K562 (cell line): Measurements from ENCODE around the gene CLIC5. TPM values are rescaled to one million over a fixed set of nuclear protein-coding genes. Genes with fewer than 3 reads are reported as not detected.

ENCODE experiments used
- ATAC-seq: fragments of 200-7000 bp; cut with Tn5 transposase; 3 replicates; pipeline ENCODE4 v1.9.1; 2020; ENCODE audit warnings: moderate library complexity
- BruUV-seq: library from RNA; stranded (reverse); fragments of 400-500 nt; replicated peaks from 2 replicates; lab custom pipeline; 2021; lab: Mats Ljungman, UMichigan
- CTCF ChIA-PET: fragments of 300-600 bp; formaldehyde crosslinking; extraction: SDS; loops from one replicate; lab custom pipeline; 2021; ENCODE audit warnings: low intra/inter-chr PET ratio; lab: Yijun Ruan, JAX
- POLR2A ChIA-PET: fragments of 300-600, 350-650 bp; sonication (Branson Sonifier 250); formaldehyde crosslinking; extraction: SDS; loops from one replicate; lab custom pipeline; 2021; ENCODE audit warnings: antibody characterized with exemption, inconsistent platforms; lab: Yijun Ruan, JAX
- DNase-seq, 4 experiments: peaks; one replicate each; pipeline versions ENCODE4 v3.0.0 to v3.0.0-alpha.2; 2011 to 2018; ENCODE audit warnings: low spot score in 3 of 4, mixed read lengths in 3 of 4; ENCODE audit errors: extremely low read depth in 1 of 4
- FAIRE-seq: peaks from 2 replicates; lab custom pipeline; 2011; peaks lifted over from hg19 to GRCh38; lab: Jason Lieb, UNC
- H2AFZ ChIP-seq: 2 replicates; pipeline ENCODE4 v1.6.0; 2011; ENCODE audit warnings: low read depth, low read length, control low read depth, inconsistent platforms
- H3K27ac ChIP-seq: fragments of 200-600 bp; 3 replicates; pipeline ENCODE4 v1.8.0; 2011; ENCODE audit warnings: low read depth, mild to moderate bottlenecking, control low read depth, inconsistent platforms, low read length, moderate library complexity, mixed read lengths; ENCODE audit errors: extremely low read depth
- H3K27me3 ChIP-seq, 2 experiments: fragments of 300-600 bp in 1 of 2; 2 replicates in 1 of 2; 3 replicates in 1 of 2; pipeline versions ENCODE4 v1.6.0 to v1.8.0; 2011; ENCODE audit warnings: inconsistent platforms in 2 of 2, low read length in 2 of 2, mild to moderate bottlenecking in 1 of 2, mixed read lengths in 1 of 2, moderate library complexity in 1 of 2; ENCODE audit not compliant: control insufficient read depth in 2 of 2, insufficient read depth in 2 of 2
- H3K36me3 ChIP-seq: fragments of 300-600 bp; 3 replicates; pipeline ENCODE4 v1.8.0; 2011; ENCODE audit warnings: mild to moderate bottlenecking, low read length, inconsistent platforms; ENCODE audit not compliant: control insufficient read depth, insufficient read depth
- H3K4me1 ChIP-seq, 2 experiments: fragments of 200-600 bp in 1 of 2; replicated peaks in 1 of 2; 2 replicates in 1 of 2; 3 replicates in 1 of 2; pipeline versions ENCODE4 v1.5.1 to v1.8.0; 2011; ENCODE audit warnings: inconsistent platforms in 2 of 2, low read length in 2 of 2, mild to moderate bottlenecking in 1 of 2, mixed read lengths in 1 of 2, moderate library complexity in 1 of 2; ENCODE audit not compliant: control insufficient read depth in 2 of 2, insufficient read depth in 2 of 2
- H3K4me2 ChIP-seq: 2 replicates; pipeline ENCODE4 v1.6.1; 2011; ENCODE audit warnings: low read length, control low read depth, inconsistent platforms, mixed read lengths; ENCODE audit not compliant: insufficient read depth
- H3K4me3 ChIP-seq: fragments of 200-600 bp; sonication (generic), shearing (Covaris generic); 2 replicates; pipeline ENCODE4 v1.5.1; 2016; ENCODE audit warnings: control low read depth, inconsistent platforms
- H3K79me2 ChIP-seq: fragments of 200-600 bp; 3 replicates; pipeline ENCODE4 v1.8.0; 2011; ENCODE audit warnings: low read length, inconsistent platforms; ENCODE audit not compliant: control insufficient read depth, insufficient read depth
- H3K9ac ChIP-seq, 2 experiments: 2 replicates each; pipeline versions ENCODE4 v1.6.0 to v1.6.1; 2011; ENCODE audit warnings: low read depth in 2 of 2, low read length in 2 of 2, control low read depth in 1 of 2, inconsistent platforms in 1 of 2, mild to moderate bottlenecking in 1 of 2, mixed read lengths in 1 of 2; ENCODE audit not compliant: insufficient read depth in 1 of 2
- H3K9me1 ChIP-seq: one replicate; pipeline ENCODE4 v1.6.0; 2011; ENCODE audit warnings: inconsistent platforms, mild to moderate bottlenecking, low read length, moderate library complexity; ENCODE audit not compliant: control insufficient read depth, insufficient read depth
- H3K9me3 ChIP-seq: replicated peaks from 2 replicates; pipeline ENCODE4 v1.5.1; 2011; ENCODE audit warnings: low read depth, low read length, inconsistent platforms; ENCODE audit not compliant: control insufficient read depth, insufficient read depth
- H4K20me1 ChIP-seq: replicated peaks from 2 replicates; pipeline ENCODE4 v1.6.1; 2011; ENCODE audit warnings: low read length, inconsistent platforms, mixed read lengths; ENCODE audit not compliant: control insufficient read depth, insufficient read depth
- BCL6 ChIP-seq: fragments of 250-450 bp; sonication (Bioruptor Pico); IDR thresholded peaks from 2 replicates; pipeline ENCODE4 v1.4.0; 2020
- NCOR1 ChIP-seq: fragments of 450-650 bp; IDR thresholded peaks from 2 replicates; pipeline ENCODE4 v1.6.1; 2016; ENCODE audit warnings: mild to moderate bottlenecking, moderate library complexity
- NFRKB ChIP-seq: fragments of 450-650 bp; IDR thresholded peaks from 2 replicates; pipeline ENCODE4 v1.6.1; 2016; ENCODE audit warnings: low read depth
- ZNF3 ChIP-seq: fragments of 250-450 bp; sonication (Bioruptor Pico); IDR thresholded peaks from 2 replicates; pipeline ENCODE4 v1.5.0; 2021; ENCODE audit warnings: mild to moderate bottlenecking, moderate library complexity
- ZNF398 ChIP-seq: fragments of 250-450 bp; sonication (Bioruptor Pico); IDR thresholded peaks from 2 replicates; pipeline ENCODE4 v1.8.0; 2021; ENCODE audit warnings: moderate library complexity, mild to moderate bottlenecking, inconsistent platforms
- WGBS: fragments of 100-300 bp; shearing (Covaris generic); methylation state at CpG from one replicate; pipeline ENCODE4 v1.1.6; 2016; ENCODE audit warnings: low coverage, mixed read lengths; ENCODE audit not compliant: insufficient coverage; ENCODE audit errors: missing lambda C conversion rate; 5-methylcytosine and 5-hydroxymethylcytosine counted together
- in situ Hi-C: fragments of 300-500 bp; cut with MboI; formaldehyde crosslinking; loops from 4 replicates; pipeline ENCODE4 v1.15.0; 2018; ENCODE audit warnings: inconsistent platforms, mixed read lengths
- intact Hi-C: fragments of 100-400 bp; cut with micrococcal nuclease; formaldehyde crosslinking; loops from 2 replicates; pipeline ENCODE4 v1.14.2; 2022
- polyA plus RNA-seq, 8 experiments: library from polyadenylated mRNA; depleted of rRNA in 4 of 8; stranded (reverse) in 5 of 8; unstranded in 3 of 8; fragments of >200 nt; fragmentation: Nextera tagmentation in 2 of 8; fragmentation: Illumina TruSeq in 1 of 8; extraction: Ambion mirVana in 2 of 8; extraction: Trizol in 1 of 8; gene quantifications; 2 replicates each; pipeline versions ENCODE4 v1.2.1 to v1.2.3, GENCODE V29; 2011 to 2014; ENCODE audit warnings: inconsistent platforms in 1 of 8, missing spikeins in 1 of 8
- total RNA-seq, 7 experiments: library from RNA; depleted of rRNA in 6 of 7; stranded (reverse); fragments of >200 nt in 6 of 7; fragmentation: Illumina TruSeq in 2 of 7; extraction: Trizol in 2 of 7; gene quantifications; 2 replicates each; pipeline versions ENCODE4 v1.2.1 to v1.2.3, GENCODE V29; 2011 to 2021; ENCODE audit warnings: low replicate concordance in 1 of 7

CLIC5 gene
- total and polyA plus RNA-seq, 9 of the 15 experiments (the other 6 are each of a cell fraction or from before 2014, with no cell fraction given) = 0.31 TPM; not detected in 8

GRCh38 chr6:46039646-46040045, 24.0 kb upstream of the CLIC5 start (continued):
- TF ChIP-seq ZNF398 = no peak

GRCh38 chr6:46036911-46037310, 21.3 kb upstream of the CLIC5 start:
- in situ Hi-C loops (no loop called here), intact Hi-C loops (no loop called here)
- H3K4me1 ChIP-seq = no peaks in the 10 kb centered on the region
- TF ChIP-seq BCL6 (no peak), NFRKB (no peak), ZNF3 (no peak), NCOR1 (no peak)
- no peak overlapping the region for H3K4me3 ChIP-seq
- no peaks in the 10 kb centered on the region for H3K36me3 ChIP-seq
- DNase-seq (no peak), FAIRE-seq (no peak), ATAC-seq (no peak)
- H3K79me2 ChIP-seq = no peaks in the 10 kb centered on the region
- no peaks in the 10 kb centered on the region for H4K20me1 ChIP-seq
- H2AFZ ChIP-seq = no peak overlapping the region
- H3K9me3 ChIP-seq = no peaks in the 10 kb centered on the region
- 0 out of 5 replicates have a peak, but pooled peaks cover 0 to 2% of the 10 kb centered on the region in 2 experiments for H3K27me3 ChIP-seq
- H3K9ac ChIP-seq = no peak overlapping the region
- H3K9me1 ChIP-seq = no peaks in the 10 kb centered on the region
- H3K27ac ChIP-seq = no peak overlapping the region
- no peak overlapping the region for H3K4me2 ChIP-seq
- WGBS = 0% methylated on average over 1 of the region's 1 CpG
- ChIA-PET CTCF (no interaction called here), POLR2A (interaction anchor here (0.8 kb wide), 1 partner anchor 1381 kb away, joined by 4 read pairs; no protein-coding TSS in a partner anchor)
- BruUV-seq = no TSS peak
